Mesenchymal stem cell (in vitro differentiated cells and primary cell): ENCODE results near the gene SYNJ2.
A peak's percentile ranks its signal among the peaks of the same experiment; 100 is the strongest.

ENCODE experiments used
- DNase-seq: peaks from one replicate; pipeline ENCODE4 v3.0.0-alpha.2; 2013
- H2AFZ ChIP-seq: one replicate; pipeline ENCODE4 v1.6.1; 2013; ENCODE audit warnings: low read depth, mild to moderate bottlenecking, control low read depth, inconsistent platforms, low read length, moderate library complexity
- H2AK5ac ChIP-seq: 2 replicates; pipeline ENCODE4 v1.6.1; 2013; ENCODE audit warnings: low read length, moderate library complexity, mild to moderate bottlenecking, inconsistent platforms; ENCODE audit not compliant: severe bottlenecking
- H2BK120ac ChIP-seq: one replicate; pipeline ENCODE4 v1.6.1; 2013; ENCODE audit warnings: low read depth, mild to moderate bottlenecking, inconsistent platforms, low read length, moderate library complexity
- H2BK12ac ChIP-seq, 2 experiments: one replicate each; pipeline ENCODE4 v1.6.1; 2013; ENCODE audit warnings: inconsistent platforms in 2 of 2, low read length in 2 of 2, mild to moderate bottlenecking in 2 of 2, moderate library complexity in 2 of 2, control low read depth in 1 of 2
- H2BK15ac ChIP-seq: one replicate; pipeline ENCODE4 v1.6.1; 2013; ENCODE audit warnings: mild to moderate bottlenecking, low read depth, inconsistent platforms; ENCODE audit not compliant: poor library complexity, severe bottlenecking
- H2BK5ac ChIP-seq: 2 replicates; pipeline ENCODE4 v1.6.1; 2013; ENCODE audit warnings: low read depth, mild to moderate bottlenecking, low read length, control low read depth, inconsistent platforms; ENCODE audit not compliant: poor library complexity, severe bottlenecking
- H3K14ac ChIP-seq, 2 experiments: one replicate each; pipeline ENCODE4 v1.6.1; 2013; ENCODE audit warnings: inconsistent platforms in 2 of 2, low read length in 2 of 2, control low read depth in 1 of 2, mild to moderate bottlenecking in 1 of 2, moderate library complexity in 1 of 2
- H3K18ac ChIP-seq, 2 experiments: one replicate each; pipeline ENCODE4 v1.6.1; 2013; ENCODE audit warnings: inconsistent platforms in 2 of 2, low read length in 2 of 2, control low read depth in 1 of 2, low read depth in 1 of 2, mild to moderate bottlenecking in 1 of 2
- H3K23ac ChIP-seq, 2 experiments: one replicate each; pipeline ENCODE4 v1.6.1; 2013; ENCODE audit warnings: inconsistent platforms in 2 of 2, low read length in 2 of 2, mild to moderate bottlenecking in 2 of 2, moderate library complexity in 2 of 2, control low read depth in 1 of 2
- H3K27ac ChIP-seq: 2 replicates; pipeline ENCODE4 v1.5.1; 2013; ENCODE audit warnings: mild to moderate bottlenecking, moderate library complexity, low read length, control low read depth, inconsistent platforms; ENCODE audit not compliant: poor library complexity, severe bottlenecking
- H3K27me3 ChIP-seq, 2 experiments: 2 replicates each; pipeline versions ENCODE4 v1.6.1 to v1.7.0; 2013; ENCODE audit warnings: low read length in 2 of 2, mild to moderate bottlenecking in 2 of 2, moderate library complexity in 2 of 2, control low read depth in 1 of 2, inconsistent platforms in 1 of 2; ENCODE audit not compliant: control insufficient read depth in 1 of 2, insufficient read depth in 1 of 2
- H3K36me3 ChIP-seq, 2 experiments: 2 replicates each; pipeline versions ENCODE4 v1.6.1 to v1.7.0; 2013; ENCODE audit warnings: low read length in 2 of 2, control low read depth in 1 of 2, inconsistent platforms in 1 of 2, low read depth in 1 of 2, mild to moderate bottlenecking in 1 of 2; ENCODE audit not compliant: insufficient read depth in 2 of 2, control insufficient read depth in 1 of 2
- H3K4ac ChIP-seq, 2 experiments: one replicate each; pipeline ENCODE4 v1.6.1; 2013; ENCODE audit warnings: inconsistent platforms in 2 of 2, low read length in 2 of 2, mild to moderate bottlenecking in 2 of 2, moderate library complexity in 2 of 2, control low read depth in 1 of 2, low read depth in 1 of 2
- H3K4me1 ChIP-seq: 2 replicates; pipeline ENCODE4 v1.6.1; 2013; ENCODE audit warnings: low read depth, low read length, control low read depth; ENCODE audit not compliant: control insufficient read depth, insufficient read depth
- H3K4me2 ChIP-seq: 2 replicates; pipeline ENCODE4 v1.6.1; 2013; ENCODE audit warnings: low read length, mild to moderate bottlenecking, inconsistent platforms; ENCODE audit not compliant: poor library complexity, severe bottlenecking
- H3K4me3 ChIP-seq, 2 experiments: 2 replicates each; pipeline versions ENCODE4 v1.5.1 to v1.7.0; 2013; ENCODE audit warnings: low read length in 2 of 2, mild to moderate bottlenecking in 2 of 2, control low read depth in 1 of 2, low read depth in 1 of 2; ENCODE audit not compliant: insufficient read depth in 1 of 2
- H3K79me1 ChIP-seq: replicated peaks from 2 replicates; pipeline ENCODE4 v1.6.1; 2013; ENCODE audit warnings: mild to moderate bottlenecking, control low read depth, low read length, inconsistent platforms; ENCODE audit not compliant: poor library complexity, severe bottlenecking
- H3K9ac ChIP-seq: 2 replicates; pipeline ENCODE4 v1.7.0; 2013; ENCODE audit warnings: mild to moderate bottlenecking, low read length, moderate library complexity
- H3K9me3 ChIP-seq: 2 replicates; pipeline ENCODE4 v1.7.0; 2013; ENCODE audit warnings: mild to moderate bottlenecking, low read length; ENCODE audit not compliant: control insufficient read depth
- H4K8ac ChIP-seq: one replicate; pipeline ENCODE4 v1.6.1; 2013; ENCODE audit warnings: inconsistent platforms, mild to moderate bottlenecking, low read length, moderate library complexity
- H4K91ac ChIP-seq: one replicate; pipeline ENCODE4 v1.6.1; 2013; ENCODE audit warnings: mild to moderate bottlenecking, low read length, inconsistent platforms
- WGBS: methylation state at CpG from one replicate; pipeline ENCODE4 v1.1.7; 2013; ENCODE audit warnings: mixed read lengths; 5-methylcytosine and 5-hydroxymethylcytosine counted together

SYNJ2 gene

GRCh38 chr6:158081657-158081935 is 99.9 kb downstream of the SYNJ2 start:
- Histone ChIP-seq H3K4me1 (peaks cover 14% of the 10 kb centered on the region), H3K9ac (no peak overlapping the region), H3K18ac (no peak overlapping the region), H4K91ac (no peak overlapping the region), H3K36me3 (peaks cover 74 to 93% of the 10 kb centered on the region in 2 experiments), H3K4ac (no peak overlapping the region), H2AK5ac (no peak overlapping the region), H3K4me2 (no peak overlapping the region), H3K4me3 (no peak overlapping the region), H2BK5ac (no peak overlapping the region), H2BK120ac (no peak overlapping the region), H3K79me1 (peaks cover 39% of the 10 kb centered on the region), H3K23ac (no peak overlapping the region), H4K8ac (no peak overlapping the region), H3K27ac (no peak overlapping the region), H2BK12ac (no peak overlapping the region), H3K27me3 (no peaks in the 10 kb centered on the region), H3K9me3 (no peaks in the 10 kb centered on the region), H3K14ac (no peak overlapping the region), H2BK15ac (no peak overlapping the region), H2AFZ (no peak overlapping the region)
- no peak for DNase-seq
- 99% methylated on average over 5 of the region's 6 CpGs for WGBS

GRCh38 chr6:158083455-158084325 is 102.0 kb downstream of the SYNJ2 start:
- Histone ChIP-seq H2BK15ac (no peak overlapping the region), H4K91ac (no peak overlapping the region), H2BK5ac (no peak overlapping the region), H3K79me1 (peaks cover 38% of the 10 kb centered on the region), H4K8ac (no peak overlapping the region), H2AK5ac (no peak overlapping the region), H3K4ac (no peak overlapping the region), H3K4me1 (peaks cover 21% of the 10 kb centered on the region), H3K18ac (no peak overlapping the region), H3K9me3 (no peaks in the 10 kb centered on the region), H3K4me3 (no peak overlapping the region), H2BK120ac (no peak overlapping the region), H3K4me2 (no peak overlapping the region), H2BK12ac (no peak overlapping the region), H3K23ac (no peak overlapping the region), H3K36me3 (peaks cover 71 to 93% of the 10 kb centered on the region in 2 experiments), H3K9ac (no peak overlapping the region), H2AFZ (no peak overlapping the region), H3K27me3 (no peaks in the 10 kb centered on the region), H3K14ac (no peak overlapping the region), H3K27ac (no peak overlapping the region)
- peak; percentile 18 for DNase-seq
- 91% methylated on average over 22 of the region's 23 CpGs for WGBS

GRCh38 chr6:158085261-158086053 is 103.8 kb downstream of the SYNJ2 start:
- no peak overlapping the region for H2BK5ac ChIP-seq
- H2BK12ac ChIP-seq, result no peak overlapping the region
- 86% methylated on average over 18 of the region's 21 CpGs for WGBS
- H2BK120ac ChIP-seq, result no peak overlapping the region
- H3K18ac ChIP-seq, result no peak overlapping the region
- no peak overlapping the region for H3K23ac ChIP-seq
- H3K27me3 ChIP-seq, result no peaks in the 10 kb centered on the region
- H2AFZ ChIP-seq, result no peak overlapping the region
- H3K36me3 ChIP-seq, result peaks cover 72 to 95% of the 10 kb centered on the region in 2 experiments
- H3K4me1 ChIP-seq, result peaks cover 21% of the 10 kb centered on the region
- no peak overlapping the region for H4K91ac ChIP-seq
- no peak overlapping the region for H3K4me2 ChIP-seq
- DNase-seq, result no peak
- H3K14ac ChIP-seq, result no peak overlapping the region
- peaks cover 42% of the 10 kb centered on the region for H3K79me1 ChIP-seq
- no peak overlapping the region for H3K4ac ChIP-seq
- peak overlapping the region; percentile 85 for H3K27ac ChIP-seq
- peak overlapping the region; percentile 60 for H2AK5ac ChIP-seq
- H3K4me3 ChIP-seq, result no peak overlapping the region
- H4K8ac ChIP-seq, result no peak overlapping the region
- H2BK15ac ChIP-seq, result no peak overlapping the region
- no peak overlapping the region for H3K9ac ChIP-seq
- no peaks in the 10 kb centered on the region for H3K9me3 ChIP-seq

GRCh38 chr6:158086054-158086503 is 104.4 kb downstream of the SYNJ2 start:
- Histone ChIP-seq H3K27ac (peak overlapping the region; percentile 85), H3K18ac (no peak overlapping the region), H2BK5ac (no peak overlapping the region), H3K79me1 (peaks cover 36% of the 10 kb centered on the region), H2AK5ac (peak overlapping the region; percentile 43), H3K4me2 (no peak overlapping the region), H4K91ac (no peak overlapping the region), H3K27me3 (no peaks in the 10 kb centered on the region), H3K36me3 (peaks cover 67 to 95% of the 10 kb centered on the region in 2 experiments), H4K8ac (no peak overlapping the region), H3K14ac (no peak overlapping the region), H2BK15ac (no peak overlapping the region), H2BK12ac (no peak overlapping the region), H3K4ac (no peak overlapping the region), H3K9me3 (no peaks in the 10 kb centered on the region), H3K9ac (no peak overlapping the region), H3K23ac (no peak overlapping the region), H3K4me3 (no peak overlapping the region), H2AFZ (no peak overlapping the region), H3K4me1 (peaks cover 21% of the 10 kb centered on the region), H2BK120ac (no peak overlapping the region)
- no peak for DNase-seq
- WGBS, result 100% methylated on average over 1 of the region's 2 CpGs
